Effector memory CD4-positive, alpha-beta T cell (primary cell): ENCODE results near the gene PDE4D.

ENCODE experiments used
- DNase-seq, 3 donors: peaks; one replicate each; pipeline ENCODE4 v3.0.0-alpha.2; 2020
- H3K27ac ChIP-seq: 2 replicates; pipeline ENCODE4 v1.7.0; 2013; ENCODE audit warnings: mild to moderate bottlenecking, low read length, moderate library complexity; ENCODE audit not compliant: insufficient read depth, poor library complexity, severe bottlenecking
- H3K27me3 ChIP-seq: replicated peaks from 2 replicates; pipeline ENCODE4 v1.7.0; 2013; ENCODE audit warnings: mild to moderate bottlenecking, low read length; ENCODE audit not compliant: insufficient read depth, control insufficient read depth, poor library complexity, severe bottlenecking
- H3K36me3 ChIP-seq: 2 replicates; pipeline ENCODE4 v1.7.0; 2013; ENCODE audit warnings: mild to moderate bottlenecking, low read length, moderate library complexity; ENCODE audit not compliant: control insufficient read depth, insufficient read depth
- H3K4me1 ChIP-seq: 2 replicates; pipeline ENCODE4 v1.7.0; 2013; ENCODE audit warnings: low read length, mild to moderate bottlenecking; ENCODE audit not compliant: control insufficient read depth, insufficient read depth, poor library complexity, severe bottlenecking
- H3K4me3 ChIP-seq: 2 replicates; pipeline ENCODE4 v1.7.0; 2013; ENCODE audit warnings: low read length, low read depth, mild to moderate bottlenecking; ENCODE audit not compliant: insufficient read depth, poor library complexity, severe bottlenecking
- H3K9me3 ChIP-seq: 2 replicates; pipeline ENCODE4 v1.7.0; 2013; ENCODE audit warnings: mild to moderate bottlenecking, low read length, moderate library complexity; ENCODE audit not compliant: control insufficient read depth

PDE4D gene

GRCh38 chr5:58939664-58940063 lies 953.9 kb downstream of the PDE4D start:
- H3K36me3 ChIP-seq: no peaks in the 10 kb centered on the region
- H3K4me3 ChIP-seq: no peak overlapping the region
- DNase-seq: no peak
- peaks cover 5% of the 10 kb centered on the region for H3K4me1 ChIP-seq
- no peaks in the 10 kb centered on the region for H3K9me3 ChIP-seq
- no peak overlapping the region for H3K27ac ChIP-seq
- H3K27me3 ChIP-seq: no peaks in the 10 kb centered on the region

GRCh38 chr5:58938563-58939424 lies 954.7 kb downstream of the PDE4D start:
- no peak for DNase-seq
- peaks cover 7% of the 10 kb centered on the region for H3K4me1 ChIP-seq
- no peak overlapping the region for H3K27ac ChIP-seq
- no peaks in the 10 kb centered on the region for H3K9me3 ChIP-seq
- no peaks in the 10 kb centered on the region for H3K36me3 ChIP-seq
- H3K4me3 ChIP-seq: no peak overlapping the region
- H3K27me3 ChIP-seq: no peaks in the 10 kb centered on the region

DNA sequence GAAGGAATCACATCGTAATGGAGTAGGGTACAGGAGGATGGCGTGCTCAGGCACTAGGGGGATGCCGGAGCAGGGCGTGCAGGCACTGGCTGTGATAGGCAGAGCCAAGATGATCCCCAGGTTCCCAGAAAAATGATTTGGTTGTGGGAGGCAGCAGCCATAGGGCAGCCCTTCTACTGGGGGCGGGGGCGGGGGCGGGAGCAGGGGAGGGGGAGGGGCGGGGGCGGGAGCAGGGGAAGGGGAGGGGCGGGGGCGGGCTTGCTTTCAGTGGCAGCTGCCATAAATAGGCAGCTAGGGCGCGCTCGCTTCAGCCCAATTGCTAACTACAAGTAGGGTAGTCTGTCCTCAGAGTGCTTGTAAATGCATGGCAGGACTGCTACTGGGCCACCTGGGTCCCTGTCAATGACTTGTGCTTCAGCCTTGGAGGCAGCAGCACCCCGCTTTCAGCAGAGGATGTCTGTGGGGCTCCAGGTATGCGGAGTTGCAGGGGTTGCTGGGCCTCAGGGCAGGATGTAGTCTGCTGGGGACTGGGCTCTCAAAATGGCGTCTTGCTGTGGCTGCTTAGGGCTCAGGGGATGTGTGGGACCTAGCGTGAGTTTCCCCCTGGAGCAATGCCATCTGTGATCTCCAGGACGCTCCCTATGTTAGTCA lies 956.4 kb downstream of the PDE4D start:
- Histone ChIP-seq H3K27ac (no peak overlapping the region), H3K4me3 (no peak overlapping the region), H3K4me1 (peaks cover 13% of the 10 kb centered on the region), H3K36me3 (no peaks in the 10 kb centered on the region), H3K9me3 (no peaks in the 10 kb centered on the region), H3K27me3 (no peaks in the 10 kb centered on the region)
- no peak for DNase-seq

- DNase-seq: no peak
- H3K27ac ChIP-seq: no peak overlapping the region
- no peaks in the 10 kb centered on the region for H3K27me3 ChIP-seq
These were observed 958.9 kb downstream of the PDE4D start for GRCh38 chr5:58934629-58935097.

DNA sequence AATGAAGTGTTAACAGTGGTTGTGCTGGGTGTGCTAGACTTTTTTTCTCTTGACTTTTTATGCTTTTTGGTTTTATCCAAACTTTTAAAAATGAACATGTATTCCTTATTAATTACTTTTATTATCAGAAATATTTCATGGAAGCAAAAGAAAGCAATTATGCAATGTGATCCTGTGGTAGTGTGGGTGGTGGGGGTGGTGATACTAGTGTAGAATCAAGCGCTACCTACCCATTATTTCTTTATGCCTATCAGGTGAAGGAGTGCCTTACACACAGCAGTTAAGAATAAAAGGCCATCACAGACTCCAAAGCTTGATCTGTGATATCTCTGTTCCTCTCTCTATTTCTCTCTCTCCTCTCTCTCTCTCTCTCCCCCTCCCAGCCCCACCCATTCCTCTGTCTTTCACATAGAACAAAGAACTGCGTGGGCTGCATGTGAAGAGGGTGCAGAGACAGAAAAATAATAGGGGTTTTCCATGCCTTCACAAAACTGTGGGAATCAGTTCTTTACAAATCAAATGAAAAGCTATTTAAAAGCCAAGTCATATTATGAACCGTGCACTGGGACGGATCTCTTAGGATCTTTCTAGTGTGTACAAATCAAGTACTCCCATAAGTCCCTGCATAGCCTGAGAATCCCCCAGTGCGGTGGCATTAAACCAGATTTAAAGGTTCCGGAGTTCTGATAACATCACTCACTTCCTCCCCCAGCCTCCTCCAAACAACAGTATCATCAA lies 959.5 kb downstream of the PDE4D start:
- peak in 2 of 3 donors; percentile 15 to 29 for DNase-seq
- no peaks in the 10 kb centered on the region for H3K27me3 ChIP-seq
- no peaks in the 10 kb centered on the region for H3K36me3 ChIP-seq
- no peak overlapping the region for H3K4me3 ChIP-seq
- H3K9me3 ChIP-seq: no peaks in the 10 kb centered on the region
- peaks cover 13% of the 10 kb centered on the region for H3K4me1 ChIP-seq
- no peak overlapping the region for H3K27ac ChIP-seq

More at GRCh38 chr5:58934629-58935097, 958.9 kb downstream of the PDE4D start:
- Histone ChIP-seq H3K9me3 (no peaks in the 10 kb centered on the region), H3K4me1 (peaks cover 13% of the 10 kb centered on the region), H3K4me3 (no peak overlapping the region), H3K36me3 (no peaks in the 10 kb centered on the region)

DNA sequence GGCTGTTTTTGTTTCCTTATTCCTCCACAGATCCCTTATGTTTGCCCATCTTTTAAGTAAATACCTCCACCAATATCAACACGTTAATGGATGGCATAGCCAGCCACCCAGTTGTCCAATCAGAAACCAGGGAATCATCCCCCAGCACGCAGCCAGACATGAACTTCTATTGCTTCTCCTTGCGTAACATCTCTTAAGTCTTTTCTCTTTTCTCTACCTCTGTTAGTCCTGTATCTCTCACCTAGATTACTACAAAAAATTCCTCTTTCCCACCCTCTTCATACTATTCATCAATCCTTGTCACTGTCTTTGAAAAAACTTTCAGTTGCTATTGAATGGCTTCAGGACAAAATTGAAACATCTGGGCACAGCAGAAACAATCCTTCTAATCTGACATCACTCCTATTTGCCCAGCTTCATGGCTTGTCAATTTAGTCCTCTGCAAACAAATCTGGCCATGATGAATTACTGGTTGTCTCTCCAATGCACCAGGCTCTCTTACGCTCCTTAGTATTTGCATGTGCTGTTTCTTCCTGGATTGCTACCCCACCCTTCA lies 961.4 kb downstream of the PDE4D start:
- Histone ChIP-seq H3K9me3 (no peaks in the 10 kb centered on the region), H3K4me1 (peaks cover 13% of the 10 kb centered on the region), H3K4me3 (no peak overlapping the region), H3K36me3 (no peaks in the 10 kb centered on the region), H3K27ac (no peak overlapping the region), H3K27me3 (no peaks in the 10 kb centered on the region)
- DNase-seq: no peak

GRCh38 chr5:58930520-58930919 lies 963.0 kb downstream of the PDE4D start:
- H3K4me1 ChIP-seq: peaks cover 13% of the 10 kb centered on the region
- H3K4me3 ChIP-seq: no peak overlapping the region
- H3K27me3 ChIP-seq: no peaks in the 10 kb centered on the region
- DNase-seq: no peak
- no peak overlapping the region for H3K27ac ChIP-seq
- H3K36me3 ChIP-seq: no peaks in the 10 kb centered on the region
- no peaks in the 10 kb centered on the region for H3K9me3 ChIP-seq

GRCh38 chr5:58929726-58930125 lies 963.8 kb downstream of the PDE4D start:
- Histone ChIP-seq H3K27me3 (no peaks in the 10 kb centered on the region), H3K9me3 (no peaks in the 10 kb centered on the region), H3K4me3 (no peak overlapping the region), H3K27ac (no peak overlapping the region), H3K36me3 (no peaks in the 10 kb centered on the region), H3K4me1 (peaks cover 8% of the 10 kb centered on the region)
- DNase-seq: no peak

- Histone ChIP-seq H3K4me1 (no peaks in the 10 kb centered on the region), H3K4me3 (no peak overlapping the region), H3K36me3 (no peaks in the 10 kb centered on the region), H3K27ac (no peak overlapping the region), H3K27me3 (no peaks in the 10 kb centered on the region), H3K9me3 (no peaks in the 10 kb centered on the region)
- no peak for DNase-seq
These were observed 965.6 kb downstream of the PDE4D start for GRCh38 chr5:58927938-58928337.
